Stimulated activated naive CD8-positive, alpha-beta T cell treated with anti-CD3 and anti-CD28 coated beads, Interleukin-15, Interleukin-2, amounts not matched to agents 100 U/mL and 50 U/mL, for 24 hours (primary cell): ENCODE data around the gene NT5M.
"Not testable (repeated sequence)": the region's sequence is repeated elsewhere in the genome, so short reads cannot be mapped to it uniquely, and the experiment has no call there.

Experiments
- ATAC-seq: fragments of 150-1000 bp; cut with Tn5 transposase; one replicate; pipeline ENCODE4 v1.10.0; 2021
- DNase-seq: peaks from one replicate; pipeline ENCODE4 v3.0.0; 2021

Gene NT5M

GRCh38 chr17:17377071-17377967 is 74.1 kb downstream of the NT5M start:
- ATAC-seq = no peak
- no peak for DNase-seq

GRCh38 chr17:17379197-17379991 is 76.2 kb downstream of the NT5M start:
- ATAC-seq (no peak), DNase-seq (no peak)

- no peak for ATAC-seq
- no peak for DNase-seq
These were observed 77.2 kb downstream of the NT5M start for GRCh38 chr17:17380145-17380925.

DNA sequence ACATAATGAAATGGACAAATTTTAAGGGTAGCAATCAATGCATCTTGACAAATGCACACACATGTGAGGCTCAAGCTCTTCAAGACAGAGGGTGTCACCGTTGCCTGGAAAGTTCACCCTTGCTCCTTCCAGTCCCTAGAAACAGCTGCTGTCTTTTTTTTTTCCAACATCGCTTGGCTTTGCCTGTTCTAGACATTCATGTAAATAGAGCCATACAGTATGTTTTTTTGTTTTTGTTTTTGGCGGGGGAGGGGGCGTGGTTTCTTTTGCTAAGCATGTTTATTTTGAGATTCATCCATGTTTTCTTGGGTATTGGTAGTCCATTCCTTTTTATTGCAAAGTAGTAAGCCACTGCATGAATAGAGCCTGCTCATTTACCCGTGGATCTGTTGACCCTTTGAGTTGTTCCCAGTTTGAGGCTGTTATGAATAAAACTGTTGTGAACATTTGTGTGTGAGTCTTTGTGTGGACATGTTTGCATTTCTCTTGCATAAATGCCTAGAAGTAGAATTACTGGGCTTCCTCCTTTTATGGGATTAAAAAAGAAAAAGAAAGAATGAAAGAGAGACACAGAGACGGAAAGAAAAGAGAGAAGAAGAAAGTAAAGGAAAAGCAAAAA is 78.4 kb downstream of the NT5M start:
- DNase-seq (no peak), ATAC-seq (no peak)

- ATAC-seq = no peak
- no peak for DNase-seq
These were observed 78.9 kb downstream of the NT5M start for GRCh38 chr17:17382065-17382459.

- no peak for DNase-seq
- ATAC-seq = no peak
These were observed 79.8 kb downstream of the NT5M start for GRCh38 chr17:17382971-17383370.

DNA sequence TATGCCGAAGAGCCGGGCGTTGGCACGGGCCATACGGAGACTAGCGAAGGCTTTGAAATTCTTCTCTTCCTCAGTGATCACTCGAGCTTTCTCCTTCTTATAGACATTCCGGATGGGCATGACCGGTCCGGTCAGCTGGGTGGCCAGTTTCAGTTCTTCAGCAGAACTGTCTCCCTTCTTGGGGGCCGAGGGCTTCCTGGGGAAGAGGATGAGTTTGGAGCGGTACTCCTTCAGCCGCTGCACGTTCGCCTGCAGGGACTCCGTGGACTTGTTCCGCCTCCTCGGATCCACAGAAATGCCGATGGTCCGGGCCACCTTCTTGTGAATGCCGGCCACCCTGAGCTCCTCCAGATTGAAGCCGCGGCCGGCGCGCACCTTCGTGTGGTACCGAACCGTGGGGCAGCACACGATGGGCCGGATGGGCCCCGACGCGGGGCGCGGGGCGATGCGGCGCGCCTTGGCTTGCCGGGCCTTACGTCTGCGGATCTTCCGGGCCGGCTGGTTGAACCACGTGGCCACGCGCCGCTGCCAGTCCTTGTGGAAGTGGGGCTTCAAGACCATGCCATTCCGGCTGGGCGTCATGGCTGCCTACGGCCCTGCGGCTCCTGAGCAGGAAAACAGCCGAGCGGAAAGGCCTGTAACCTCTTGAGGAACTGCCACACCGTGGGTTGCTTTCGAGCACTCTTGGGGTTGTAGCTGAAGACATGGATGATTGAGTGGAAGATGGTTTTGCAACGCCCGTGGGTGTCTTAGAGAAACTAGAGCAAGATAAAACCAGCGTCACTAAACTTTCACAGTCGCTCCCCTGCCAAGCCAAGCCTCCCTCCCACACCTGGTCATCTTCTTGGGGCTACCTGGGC is 80.5 kb downstream of the NT5M start:
- not testable (repeated sequence) for DNase-seq, ATAC-seq

DNA sequence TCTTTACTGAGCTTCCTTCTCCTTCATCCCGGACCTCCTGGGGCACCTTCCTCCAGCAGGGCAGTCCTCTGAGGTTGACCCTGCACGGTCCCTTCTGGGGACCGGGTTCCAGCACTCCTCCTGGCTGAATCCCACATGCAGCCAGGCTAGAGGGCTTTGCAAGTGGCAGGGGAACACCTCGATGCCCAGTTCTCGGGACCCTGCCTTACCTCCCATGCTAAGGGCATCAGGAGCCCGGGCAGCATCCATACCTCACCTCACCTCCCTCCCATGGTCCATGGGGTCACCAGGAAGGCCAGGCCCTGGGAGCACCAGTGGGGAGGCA is 81.1 kb downstream of the NT5M start:
- no peak for DNase-seq
- ATAC-seq = no peak

- no peak for ATAC-seq
- DNase-seq = no peak
These were observed 81.8 kb downstream of the NT5M start for GRCh38 chr17:17384961-17385360.

DNA sequence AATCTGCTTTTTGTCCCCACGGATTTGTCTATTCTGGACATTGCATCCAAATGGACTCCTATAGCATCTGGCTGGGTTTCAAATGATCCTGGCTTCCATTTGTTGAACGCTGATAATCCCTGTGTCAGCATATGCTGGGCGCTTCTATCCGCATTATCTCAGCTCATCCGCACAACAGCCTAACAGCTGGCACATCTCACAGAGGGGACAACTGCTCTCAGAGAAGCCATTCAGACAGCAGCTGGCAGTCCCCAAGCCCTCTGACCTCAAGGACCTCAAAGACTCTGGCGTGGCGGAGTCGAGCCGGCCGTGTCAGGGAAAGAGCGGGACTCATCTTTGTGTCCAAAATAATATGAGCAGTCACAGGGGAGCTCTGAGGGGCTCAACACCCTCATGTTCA is 82.3 kb downstream of the NT5M start:
- no peak for DNase-seq
- ATAC-seq = no peak

GRCh38 chr17:17386094-17386800 is 83.1 kb downstream of the NT5M start:
- ATAC-seq (no peak), DNase-seq (no peak)

GRCh38 chr17:17387017-17387497 is 83.9 kb downstream of the NT5M start:
- ATAC-seq (no peak), DNase-seq (no peak)

DNA sequence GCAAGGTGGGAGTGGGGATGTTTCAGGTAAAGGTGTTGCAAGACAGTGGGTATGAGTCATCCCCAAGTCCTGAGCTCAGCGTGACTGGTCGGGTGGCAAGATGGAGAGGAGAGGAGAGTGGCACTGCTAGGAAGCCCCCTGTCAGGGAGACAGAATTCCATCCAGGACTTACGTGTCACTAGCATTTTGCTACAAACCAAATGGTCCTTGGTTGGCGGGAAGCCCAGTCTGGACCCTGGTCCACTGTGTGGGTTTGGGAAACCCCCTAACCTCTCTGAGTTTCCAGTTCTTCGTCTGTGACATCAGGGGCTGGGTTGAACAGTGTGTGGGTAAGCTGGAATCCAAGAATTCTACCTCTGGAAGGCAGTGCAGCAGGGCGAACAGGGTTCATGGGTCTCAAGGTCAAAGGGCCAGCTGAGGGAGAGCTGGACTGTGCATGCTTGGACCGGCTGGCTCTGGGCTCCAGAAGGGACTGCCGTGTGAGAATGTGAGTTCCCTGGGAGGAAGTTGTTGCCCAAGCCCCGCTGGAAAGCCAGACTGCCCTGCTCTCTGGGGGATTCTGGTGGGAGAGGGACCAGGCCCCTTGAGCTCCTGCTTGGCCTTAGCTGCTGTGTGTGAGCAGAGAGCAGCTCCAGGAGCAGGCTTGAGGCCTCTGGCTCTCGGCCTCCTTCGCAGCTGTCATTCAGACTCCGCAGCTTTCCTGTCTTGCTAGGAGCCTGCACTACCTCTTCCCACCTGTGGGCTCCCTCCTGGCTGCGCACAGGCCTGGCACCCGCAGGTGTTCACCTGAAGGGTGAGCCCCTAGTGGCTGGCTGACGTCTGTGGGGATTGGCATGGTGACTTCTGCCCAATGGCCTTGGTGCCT is 84.6 kb downstream of the NT5M start:
- DNase-seq = no peak
- ATAC-seq = no peak

DNA sequence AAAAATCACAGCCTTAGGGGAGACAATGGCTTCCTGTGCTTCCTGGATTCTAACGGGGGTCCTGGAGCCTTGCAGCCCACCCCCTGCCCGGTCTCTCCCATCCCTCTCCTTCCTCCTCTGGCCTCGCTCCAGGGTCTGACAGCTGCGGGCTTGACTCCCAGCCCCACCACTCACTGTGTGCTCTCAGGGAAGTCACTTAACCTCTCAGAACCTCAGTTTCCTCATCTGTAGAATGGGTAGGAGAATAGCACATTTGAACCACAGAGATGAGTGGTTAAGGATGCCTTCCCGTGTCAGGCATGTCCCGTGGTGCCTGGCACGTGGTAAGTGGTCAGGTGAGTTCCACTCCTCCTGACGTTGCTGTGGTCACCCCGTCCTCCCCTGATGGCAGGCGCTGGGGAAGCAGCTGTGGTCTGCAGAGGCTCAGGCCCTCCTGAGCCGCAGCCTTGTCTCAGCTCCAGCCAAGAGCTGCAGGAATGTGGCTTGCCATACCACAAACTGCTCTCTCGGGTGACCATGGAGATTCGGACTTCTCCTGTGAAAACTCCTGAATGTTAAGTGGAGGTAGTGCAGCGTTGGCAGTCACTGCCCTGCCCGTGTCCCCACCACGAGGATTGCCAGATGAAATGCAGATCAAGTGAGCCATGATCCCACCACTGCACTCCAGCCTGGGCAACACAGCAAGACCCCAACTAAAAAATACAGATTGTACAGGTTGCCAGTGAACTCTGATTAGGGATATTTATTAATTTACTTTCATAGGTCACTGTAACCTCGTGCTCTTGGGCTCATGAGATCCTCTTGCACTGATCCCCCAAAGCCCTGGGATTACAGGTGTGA is 85.7 kb downstream of the NT5M start:
- no peak for ATAC-seq

DNA sequence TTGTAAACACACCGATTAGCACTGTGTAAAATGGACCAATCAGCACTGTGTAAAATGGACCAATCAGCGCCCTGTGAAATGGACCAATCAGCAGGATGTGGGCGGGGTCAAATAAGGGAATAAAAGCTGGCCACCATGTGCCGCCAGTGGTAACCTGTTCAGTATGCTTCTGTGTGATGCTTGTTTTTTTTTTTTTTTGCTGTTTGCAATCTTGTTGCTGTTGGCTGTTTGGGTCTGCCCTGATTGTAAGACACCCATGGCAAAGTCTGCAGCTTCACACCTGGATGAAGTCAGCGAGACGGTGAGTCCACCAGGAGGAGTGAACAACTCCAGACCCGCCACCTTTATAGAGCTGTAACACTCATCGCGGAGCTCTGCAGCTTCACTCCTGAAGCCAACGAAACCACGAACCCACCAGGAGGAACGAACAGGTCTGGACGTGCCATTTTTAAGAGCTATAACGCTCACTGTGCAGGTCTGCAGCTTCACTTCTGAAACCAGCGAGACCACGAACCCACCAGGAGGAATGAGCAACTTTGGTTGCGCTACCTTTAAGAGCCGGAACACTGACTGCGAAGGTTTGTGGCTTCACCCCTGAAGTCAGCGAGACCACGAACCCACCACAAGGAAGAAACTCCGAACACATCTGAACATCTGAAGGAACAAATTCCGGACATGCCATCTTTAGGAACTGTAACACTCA is 88.6 kb downstream of the NT5M start:
- peak; percentile 58 for DNase-seq
- peak; percentile 79 for ATAC-seq

More for the DNA sequence above, 85.7 kb downstream of the NT5M start:
- DNase-seq = no peak

DNA sequence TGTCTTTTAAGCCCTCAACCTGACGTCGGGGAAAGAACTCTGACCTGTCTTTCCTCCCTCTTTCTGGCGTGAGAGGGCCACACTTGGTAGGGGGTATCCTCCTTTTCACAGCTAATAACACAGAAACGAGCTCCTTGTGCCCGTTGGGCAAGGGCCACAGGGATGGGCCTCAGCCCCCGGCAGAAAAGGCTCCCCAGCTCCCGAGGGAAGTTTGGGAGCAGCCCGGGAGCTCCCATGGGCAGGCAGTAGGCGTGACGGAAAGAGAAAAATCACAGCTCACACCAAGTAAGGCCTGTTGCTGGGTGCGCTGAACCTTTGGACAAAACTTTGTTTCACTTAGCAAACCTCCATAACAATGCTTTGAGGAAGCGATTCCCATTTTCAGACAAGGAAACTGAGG is 90.8 kb downstream of the NT5M start:
- no peak for DNase-seq
- no peak for ATAC-seq

DNA sequence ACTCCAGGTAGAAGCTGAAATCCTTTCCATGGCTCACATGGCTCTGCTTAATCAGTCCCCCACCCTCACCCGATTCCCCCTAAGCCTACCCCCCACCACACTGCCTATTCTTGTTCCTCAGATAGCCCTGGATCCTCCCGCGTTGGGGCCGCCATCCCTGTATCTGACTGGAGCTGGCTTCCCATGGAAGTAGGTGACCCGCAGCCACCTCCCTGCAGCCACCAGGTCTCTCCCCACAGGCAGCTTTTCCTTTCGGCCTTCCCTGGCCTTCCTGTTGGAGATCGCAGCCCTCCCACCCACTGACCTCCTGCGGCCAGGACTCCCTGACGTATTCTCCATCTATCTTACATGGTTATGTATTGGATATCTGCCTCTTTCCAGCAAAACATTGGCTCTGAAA is 91.3 kb downstream of the NT5M start:
- no peak for ATAC-seq
- no peak for DNase-seq

- DNase-seq (no peak), ATAC-seq (no peak)
These were observed 92.2 kb downstream of the NT5M start for GRCh38 chr17:17395246-17395802.
